Left kidney (tissue), 2 donors: Measurements from ENCODE around the gene FGF12. TPM values are rescaled to one million over a fixed set of nuclear protein-coding genes. Genes with fewer than 3 reads are reported as not detected.

ENCODE experiments used
- DNase-seq: peaks from one replicate; pipeline ENCODE4 v3.0.0-alpha.2; 2013
- polyA plus RNA-seq: library from polyadenylated mRNA; unstranded; fragments of 120-200 nt; gene quantifications from one replicate; pipeline ENCODE4 v1.2.1, GENCODE V29; 2013; ENCODE audit not compliant: insufficient read length

Gene FGF12
- polyA plus RNA-seq, 1 donor = 7.0 TPM

DNA sequence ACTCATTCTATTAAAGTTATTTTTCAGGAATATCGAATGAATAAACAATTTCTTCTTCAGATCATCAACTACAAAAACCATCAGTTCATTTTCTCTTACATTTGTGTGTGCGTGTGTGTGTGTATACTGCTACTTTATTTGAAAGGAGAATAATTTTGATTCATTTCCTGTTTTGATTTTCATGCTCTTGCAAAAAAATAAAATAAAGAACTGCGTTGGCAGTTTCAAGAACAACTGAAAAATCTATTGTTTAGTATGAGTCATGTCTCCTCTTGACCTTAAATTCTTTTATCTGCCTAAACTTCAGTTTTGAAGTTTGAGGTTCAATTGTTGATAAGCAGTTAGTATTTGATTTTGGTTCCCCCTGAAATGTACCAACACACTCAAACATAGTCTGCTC is 540.8 kb downstream of the FGF12 start:
- no peak for DNase-seq

DNA sequence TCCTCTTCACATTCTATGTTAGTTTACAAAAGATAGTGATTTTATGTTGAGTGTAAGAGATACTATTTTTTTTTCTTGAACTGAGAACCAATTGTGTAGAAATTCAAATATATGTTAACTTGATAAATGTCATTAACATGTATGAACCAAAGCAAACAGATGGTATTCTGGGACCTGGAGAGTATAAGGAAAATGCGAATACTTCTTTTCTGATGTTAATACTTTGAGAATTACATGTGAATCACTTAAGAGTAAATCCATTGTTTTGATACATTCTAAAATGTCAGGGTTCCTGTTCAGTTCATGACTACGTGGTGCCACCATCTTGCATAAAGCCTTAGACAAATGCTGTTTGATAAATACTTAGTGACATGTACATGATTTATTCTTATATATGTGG is 541.3 kb downstream of the FGF12 start:
- DNase-seq = no peak

DNA sequence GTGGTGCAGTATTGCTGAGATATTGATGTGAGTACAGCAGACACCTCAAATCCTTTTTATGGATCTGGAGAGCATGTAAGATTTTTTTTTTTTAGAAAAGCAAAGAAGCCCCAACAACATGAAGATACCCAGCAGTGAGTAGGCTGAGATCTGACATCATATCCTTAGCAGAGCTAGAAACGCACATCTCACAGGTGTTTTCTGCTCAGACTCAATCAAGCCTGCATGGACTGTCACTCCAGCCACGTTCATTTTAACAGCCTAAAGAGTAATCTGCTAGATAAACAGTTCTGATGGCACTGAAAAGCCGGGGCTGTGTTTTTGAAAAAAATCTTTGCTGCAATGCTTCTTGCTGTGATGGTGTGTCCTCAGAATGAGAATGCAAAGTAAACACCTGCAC is 544.2 kb downstream of the FGF12 start:
- no peak for DNase-seq

DNA sequence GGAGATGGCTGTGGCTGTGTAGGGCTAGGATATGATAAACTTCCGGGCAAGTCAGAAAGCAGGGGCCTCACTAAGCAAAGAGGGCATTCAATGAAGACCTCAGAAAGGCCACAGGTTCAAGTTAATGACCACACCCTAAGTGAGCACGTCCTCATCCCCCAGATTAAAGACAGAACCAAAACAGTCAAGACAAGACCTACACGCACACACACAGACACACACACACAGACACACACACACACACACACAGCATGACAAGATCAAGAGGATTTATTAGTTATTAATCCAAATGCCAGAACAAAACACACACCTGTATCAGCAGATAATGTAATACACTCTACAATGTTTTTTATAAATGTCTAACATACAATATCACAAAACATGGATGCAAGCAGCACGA is 546.2 kb downstream of the FGF12 start:
- no peak for DNase-seq

DNA sequence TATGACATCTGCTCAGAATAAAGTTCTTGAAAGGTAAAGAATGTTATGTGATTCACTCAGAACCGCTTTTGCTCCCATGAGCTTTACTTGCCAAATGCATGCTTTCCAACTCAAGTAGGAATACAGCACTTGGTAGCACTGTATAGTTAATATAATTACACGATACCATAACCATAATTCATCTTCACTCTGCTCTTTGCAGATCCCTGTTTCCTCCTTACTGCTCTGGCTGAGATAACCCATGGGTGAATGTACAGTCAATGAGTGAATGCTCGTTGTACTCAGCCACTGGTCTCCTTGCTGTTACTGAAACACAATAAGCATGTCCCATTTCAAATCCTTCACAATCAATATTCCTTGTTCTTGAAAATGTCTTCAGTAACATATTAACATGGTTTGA is 550.0 kb downstream of the FGF12 start:
- DNase-seq = no peak

DNA sequence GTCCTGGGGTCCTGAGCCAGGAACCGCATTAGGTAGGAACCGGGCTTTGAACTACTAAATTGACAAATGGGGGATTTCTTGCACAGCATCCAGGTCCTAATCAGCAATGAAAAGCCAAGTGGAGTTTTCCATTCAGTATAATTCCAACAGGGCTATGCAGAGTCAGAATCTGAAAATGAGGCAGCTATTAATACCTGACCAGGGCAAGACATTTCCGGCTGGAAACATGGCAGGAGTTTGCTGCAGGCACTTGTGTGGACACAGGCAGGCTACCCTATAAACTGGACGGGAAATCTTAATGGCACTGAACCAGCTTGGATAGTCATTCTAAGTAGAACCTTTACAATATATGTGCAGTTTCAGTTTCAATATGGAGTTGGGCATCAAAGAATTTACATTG is 553.1 kb downstream of the FGF12 start:
- no peak for DNase-seq

DNA sequence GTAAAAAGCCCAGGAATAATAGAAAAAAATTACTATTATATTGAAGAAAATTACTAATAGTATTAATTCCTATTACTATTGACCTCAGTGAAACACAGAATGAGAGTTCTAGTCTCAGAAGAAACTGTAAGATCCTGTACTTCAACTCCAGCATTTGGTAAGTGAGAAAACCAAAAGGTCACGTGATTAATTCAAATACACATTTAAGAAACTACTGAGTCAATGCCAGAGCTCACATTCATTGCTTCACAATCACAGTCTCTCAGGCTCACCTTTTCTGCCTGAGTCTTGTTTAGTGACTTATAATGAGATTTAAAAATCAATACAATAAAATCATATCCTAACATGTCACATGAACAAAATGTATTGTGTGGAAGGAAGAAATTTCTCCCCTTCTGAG is 556.1 kb downstream of the FGF12 start:
- DNase-seq = no peak

DNA sequence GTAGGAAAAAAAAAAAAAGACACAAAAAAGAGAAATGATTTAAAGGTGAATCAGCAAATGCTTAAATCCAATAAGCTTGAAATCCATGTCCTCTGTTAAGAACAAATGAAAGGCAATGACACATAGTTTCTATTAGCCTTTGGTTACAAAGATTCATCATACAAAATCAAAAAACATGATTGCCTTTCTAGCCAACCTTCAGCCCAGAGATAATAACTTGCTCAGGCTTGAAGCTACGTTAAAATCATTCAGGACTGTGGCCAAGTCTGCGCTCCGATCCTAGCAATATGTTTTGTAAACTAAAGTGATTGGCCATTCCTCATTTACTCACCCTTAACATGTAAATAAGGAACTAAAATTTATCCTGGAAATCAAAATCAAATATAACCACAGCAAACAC is 556.7 kb downstream of the FGF12 start:
- DNase-seq = no peak

DNA sequence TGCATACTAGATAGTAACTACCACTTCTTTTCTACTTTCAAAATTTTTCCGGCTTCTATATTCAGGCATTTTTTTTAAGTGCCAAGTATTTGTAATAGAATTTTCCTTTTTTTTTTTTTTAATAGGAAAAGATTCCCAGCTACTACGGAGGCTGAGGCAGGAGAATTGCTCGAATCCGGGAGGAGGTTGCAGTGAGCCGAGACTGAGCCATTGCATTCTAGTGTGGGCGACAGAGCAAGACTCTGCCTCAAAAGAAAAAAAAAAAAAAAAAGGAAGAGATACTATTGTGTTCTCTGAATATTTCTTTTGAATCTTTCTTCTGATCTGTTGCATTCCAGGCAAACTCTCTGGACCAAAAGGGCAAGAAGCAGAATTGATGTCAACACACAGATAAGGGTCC is 557.3 kb downstream of the FGF12 start:
- DNase-seq = no peak

DNA sequence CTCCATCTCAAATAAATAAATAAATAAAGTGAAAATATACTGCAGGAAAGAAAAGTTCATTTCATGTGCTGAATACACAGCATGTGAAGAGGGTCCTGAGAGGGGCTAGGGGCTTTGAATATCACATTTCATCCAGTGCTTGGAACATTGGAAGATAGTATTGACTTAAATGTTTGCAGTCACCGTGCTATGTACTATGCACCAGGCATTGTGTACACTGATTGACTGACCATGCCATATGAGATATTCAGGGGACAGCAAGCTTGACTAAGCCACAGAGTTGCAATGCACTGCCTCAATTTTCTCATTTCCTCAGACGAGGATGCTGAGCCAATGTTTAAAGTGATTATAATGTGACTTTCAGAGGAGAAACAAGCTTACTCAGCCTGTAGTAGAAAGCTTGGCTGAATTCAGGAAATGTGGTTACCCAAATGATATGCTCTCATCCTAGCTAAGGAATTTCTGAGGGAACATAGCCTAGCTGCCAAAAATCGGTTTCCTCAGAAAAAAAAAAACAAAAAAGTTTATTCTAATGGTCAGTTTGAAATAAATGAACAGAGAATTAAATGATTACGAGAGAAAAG is 557.9 kb downstream of the FGF12 start:
- DNase-seq = no peak

DNA sequence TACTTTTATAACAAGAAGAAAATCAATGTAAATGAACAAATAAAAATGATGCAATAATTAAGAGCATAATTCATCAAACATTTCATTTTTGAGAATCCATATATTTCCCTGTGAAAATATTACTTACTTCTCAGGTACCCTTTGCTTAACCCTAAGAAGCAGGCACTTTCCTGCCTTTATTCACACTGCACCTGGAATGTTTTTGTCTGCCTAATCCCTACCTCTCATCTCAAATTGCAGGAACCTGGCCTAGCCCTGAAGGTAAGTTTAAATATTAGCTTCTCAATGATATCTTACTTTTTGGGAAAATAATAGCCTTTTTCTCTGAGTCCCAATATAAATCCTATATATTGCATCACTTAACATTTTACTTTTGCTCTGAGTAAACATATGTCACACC is 559.1 kb downstream of the FGF12 start:
- no peak for DNase-seq

DNA sequence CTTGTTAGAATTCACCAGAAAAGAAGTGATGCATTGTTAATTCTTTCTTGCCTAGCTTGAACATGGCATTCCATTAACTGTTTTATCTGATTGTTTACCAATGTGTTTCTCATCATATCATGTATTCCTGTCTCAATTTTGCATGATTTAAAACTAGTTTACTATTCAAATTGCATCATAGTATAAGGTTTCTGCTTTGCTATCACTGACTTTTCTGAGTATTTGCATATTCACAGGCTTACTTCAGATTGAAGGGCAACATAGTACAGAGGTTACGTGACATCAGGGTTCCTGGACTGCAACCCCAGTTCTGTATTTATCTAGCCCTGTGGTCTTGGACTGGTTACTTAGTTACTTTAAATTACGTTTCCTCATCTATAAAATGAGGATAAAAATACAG is 561.8 kb downstream of the FGF12 start:
- DNase-seq = no peak

DNA sequence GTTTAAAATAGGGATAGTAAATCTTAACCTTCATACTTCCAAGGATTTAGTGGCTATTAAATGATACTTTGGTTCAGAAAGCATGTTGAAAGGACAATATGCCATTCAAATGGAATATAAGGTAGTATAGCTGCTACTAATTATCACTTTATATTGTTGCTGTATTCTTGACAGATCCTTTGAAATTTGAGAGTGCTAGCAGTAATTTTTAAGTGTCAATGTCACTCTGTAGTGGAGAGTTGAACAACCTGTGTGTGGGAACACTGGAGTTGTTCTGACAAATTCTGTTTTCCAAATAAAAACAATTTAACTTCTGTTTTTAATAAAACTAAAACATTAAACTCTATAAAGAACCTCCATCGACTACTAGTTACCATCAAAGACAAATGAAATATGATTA is 565.7 kb downstream of the FGF12 start:
- DNase-seq = peak; percentile 36

DNA sequence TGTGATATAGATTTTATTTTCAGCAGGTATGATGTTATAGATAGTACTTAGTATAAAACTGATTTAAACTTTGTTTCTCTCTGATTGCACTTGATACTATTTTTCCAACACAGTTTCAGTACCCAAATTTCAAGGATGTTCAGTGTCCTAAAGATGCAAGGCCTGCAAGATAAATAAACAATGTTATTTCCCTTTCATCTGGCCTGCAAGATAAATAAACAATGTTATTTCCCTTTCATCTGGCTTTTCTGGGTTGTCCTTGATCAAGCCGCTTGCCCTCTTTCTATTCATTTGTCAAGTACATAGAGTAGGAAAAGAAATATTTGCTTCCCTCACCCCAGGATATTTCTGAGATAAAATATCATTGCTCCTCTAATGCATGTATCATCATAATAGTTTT is 571.0 kb downstream of the FGF12 start:
- DNase-seq = no peak

DNA sequence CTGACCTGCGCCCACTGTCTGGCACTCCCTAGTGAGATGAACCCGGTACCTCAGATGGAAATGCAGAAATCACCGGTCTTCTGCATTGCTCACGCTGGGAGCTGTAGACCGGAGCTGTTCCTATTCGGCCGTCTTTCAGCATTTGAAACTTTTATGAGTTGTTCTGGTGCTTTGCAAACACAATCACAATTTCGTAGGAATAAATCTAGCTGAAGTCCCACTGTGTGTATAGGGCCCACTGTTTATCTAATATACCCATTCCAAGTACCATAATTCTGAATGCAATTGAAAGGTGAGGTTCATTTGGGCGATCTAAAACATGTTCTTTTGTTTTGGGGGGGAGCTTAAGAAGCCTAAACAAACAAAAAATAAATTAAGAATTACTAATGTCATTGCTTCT is 572.1 kb downstream of the FGF12 start:
- DNase-seq = no peak

DNA sequence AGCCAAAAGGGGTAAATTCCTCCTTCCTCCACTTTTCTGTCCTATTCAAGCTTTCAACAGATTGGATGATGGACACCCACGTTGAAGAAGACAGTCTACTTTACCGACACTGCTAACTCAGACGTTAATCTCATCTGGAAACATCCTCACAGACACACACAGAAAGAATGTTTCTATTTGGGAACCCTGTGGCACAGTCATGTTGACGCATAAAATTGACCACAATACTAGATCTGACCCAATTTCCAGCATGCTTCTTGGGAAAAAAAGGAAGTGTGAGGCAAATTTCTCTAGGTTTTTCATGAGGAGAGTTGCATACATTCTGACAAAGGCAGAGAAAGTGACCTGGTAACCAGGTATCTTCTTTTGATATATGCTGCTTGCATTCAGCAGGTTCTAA is 594.1 kb downstream of the FGF12 start:
- DNase-seq = no peak

DNA sequence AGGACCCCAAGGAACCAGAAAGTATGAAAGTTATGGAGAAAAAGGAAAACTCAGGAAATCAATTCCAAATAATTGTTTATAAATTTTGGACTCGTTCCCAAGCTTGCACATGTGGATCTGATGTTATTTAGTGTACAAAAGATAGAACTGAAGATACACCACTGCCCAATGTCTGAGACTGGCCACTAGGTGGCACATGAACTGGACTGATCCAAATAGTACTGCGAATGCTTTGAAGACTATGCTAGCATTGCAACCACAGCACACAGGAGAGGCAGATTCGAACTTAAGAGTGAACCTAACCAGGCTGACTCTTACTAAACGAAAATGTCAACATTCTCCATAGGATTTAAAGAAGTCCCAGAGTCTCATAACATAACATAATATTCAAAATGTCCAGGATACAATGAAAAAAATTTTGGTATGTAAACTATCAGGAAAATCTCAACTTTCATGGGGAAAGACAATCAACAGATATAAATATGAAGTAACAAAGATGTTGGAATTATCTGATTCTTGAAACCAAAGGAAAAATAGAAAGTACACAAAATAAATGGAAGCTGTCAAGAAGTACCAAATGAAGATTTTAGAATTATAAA is 596.7 kb downstream of the FGF12 start:
- no peak for DNase-seq

DNA sequence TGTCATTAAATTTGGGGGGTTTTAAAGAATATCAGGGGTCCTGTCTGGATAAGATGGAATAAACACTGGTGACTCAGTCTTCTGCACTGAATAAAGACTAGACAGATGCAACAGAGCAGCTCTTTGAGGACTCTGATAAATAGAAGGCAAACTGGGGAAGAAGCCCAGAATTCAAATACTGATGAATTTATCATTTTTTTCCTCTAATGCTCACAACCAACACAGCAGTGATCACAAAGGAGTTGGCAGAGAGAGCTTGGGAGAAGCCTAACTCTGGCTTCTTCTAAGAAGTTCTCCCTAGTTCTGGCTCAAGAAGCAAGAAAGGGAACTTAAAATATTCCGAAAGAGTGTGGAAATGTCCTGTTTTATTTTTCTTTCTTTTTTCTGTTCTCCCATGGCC is 597.8 kb downstream of the FGF12 start:
- no peak for DNase-seq

DNA sequence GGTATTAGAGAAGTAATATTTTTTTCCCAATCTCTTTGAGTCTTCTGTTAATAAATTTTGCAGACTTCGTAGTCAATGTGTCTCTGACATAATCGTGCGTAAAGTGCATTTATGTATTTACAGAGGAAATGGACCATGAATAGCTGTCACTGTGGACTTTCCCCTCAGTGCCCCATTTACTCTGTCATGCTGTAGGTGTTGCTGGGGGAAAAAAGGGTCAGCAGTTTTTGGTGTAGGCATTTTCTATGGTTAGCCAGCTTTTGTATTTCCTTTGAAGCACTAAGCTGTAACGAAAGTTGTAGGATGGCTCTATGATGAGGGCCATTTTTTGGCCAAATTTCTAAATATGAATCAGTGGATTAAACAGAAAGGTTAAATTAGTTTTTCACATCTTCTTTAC is 598.4 kb downstream of the FGF12 start:
- DNase-seq = no peak

DNA sequence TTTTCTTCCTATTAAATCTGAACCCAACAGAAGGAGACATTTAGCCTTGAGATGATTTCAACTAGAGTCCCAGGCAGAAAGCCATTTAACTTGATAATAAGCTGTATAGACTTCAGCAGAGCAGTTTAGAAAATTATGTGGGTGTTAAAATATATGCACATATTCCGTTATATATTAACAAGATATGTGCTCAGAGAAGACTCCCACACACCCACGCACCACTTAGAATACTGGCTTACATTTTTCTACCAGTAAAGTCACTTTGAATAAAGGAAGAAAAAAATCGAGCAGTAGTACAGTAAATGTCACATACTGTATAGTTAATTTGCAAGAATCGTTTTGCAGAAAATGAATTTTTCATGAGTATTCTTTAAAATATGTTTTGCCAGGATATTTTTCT is 599.3 kb downstream of the FGF12 start:
- no peak for DNase-seq

DNA sequence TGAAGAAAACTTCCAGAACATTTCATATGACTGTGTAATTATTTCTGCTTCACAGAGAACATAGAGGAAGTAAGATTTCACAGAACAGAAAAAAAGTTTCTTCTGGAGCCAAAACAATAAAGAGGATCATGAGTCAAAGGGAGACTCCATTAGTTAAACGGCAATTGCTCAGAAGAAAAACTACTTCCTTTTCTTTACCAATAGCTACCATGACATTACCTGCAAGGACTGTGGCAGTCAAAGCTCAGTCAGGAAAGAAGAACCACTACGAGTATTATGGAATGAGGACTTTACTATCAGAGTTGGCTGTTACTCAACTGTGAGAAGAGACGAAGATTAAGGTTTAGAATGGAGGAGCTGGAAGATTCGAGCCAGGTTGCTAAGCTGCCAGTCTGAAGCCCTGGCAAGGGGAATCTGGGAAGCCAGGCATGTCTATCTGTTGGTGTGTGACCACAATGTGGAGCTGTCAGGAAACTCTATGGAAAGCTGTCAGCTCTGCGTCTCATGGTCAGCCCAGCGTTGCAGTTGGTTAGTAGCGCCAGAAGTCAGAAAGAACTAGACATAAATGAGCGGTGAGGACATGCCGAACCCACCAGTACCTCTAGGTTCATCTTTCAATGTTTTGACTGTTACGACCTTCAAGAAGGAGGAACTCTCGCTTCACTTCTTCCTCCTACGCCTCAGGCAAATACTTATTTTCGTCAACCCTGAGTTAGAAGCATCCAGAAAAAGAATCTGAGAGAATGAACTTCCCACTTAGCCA is 604.3 kb downstream of the FGF12 start:
- no peak for DNase-seq

DNA sequence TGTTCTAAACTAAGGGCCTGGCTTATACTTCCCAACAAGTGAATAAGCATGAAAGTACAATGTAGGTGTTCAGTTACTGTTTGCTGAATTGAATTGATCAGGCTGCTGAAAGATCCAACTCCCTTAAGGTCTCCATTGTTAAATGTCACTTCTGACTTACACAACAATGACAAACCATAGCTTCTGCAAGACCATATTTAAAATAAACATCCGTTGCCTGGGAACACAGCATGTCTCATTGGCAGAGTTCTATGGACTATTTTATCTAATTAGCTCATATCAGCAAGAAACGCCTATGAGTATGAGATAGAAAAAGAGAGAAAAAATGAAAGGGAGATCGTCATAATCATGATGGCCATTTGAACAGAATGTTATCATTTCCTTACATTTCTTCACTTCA is 605.4 kb downstream of the FGF12 start:
- no peak for DNase-seq

DNA sequence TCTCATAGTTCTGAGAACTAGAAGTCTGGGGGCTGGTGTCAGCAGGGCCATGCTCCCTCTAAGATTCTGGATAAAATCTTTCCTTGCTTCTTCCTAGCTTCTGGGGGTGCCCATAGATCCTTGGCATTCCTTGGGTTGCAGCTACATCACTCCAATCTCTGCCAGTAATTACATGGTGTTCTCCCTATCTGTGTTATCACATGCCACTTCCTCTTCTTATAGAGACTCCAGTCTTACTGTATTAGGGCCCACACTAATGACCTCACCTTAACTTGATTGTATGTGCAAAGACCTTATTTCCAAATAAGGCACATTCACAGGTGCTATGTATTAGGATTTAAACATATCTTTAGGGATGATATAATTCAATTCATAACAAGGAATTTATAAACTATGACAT is 618.5 kb downstream of the FGF12 start:
- no peak for DNase-seq

DNA sequence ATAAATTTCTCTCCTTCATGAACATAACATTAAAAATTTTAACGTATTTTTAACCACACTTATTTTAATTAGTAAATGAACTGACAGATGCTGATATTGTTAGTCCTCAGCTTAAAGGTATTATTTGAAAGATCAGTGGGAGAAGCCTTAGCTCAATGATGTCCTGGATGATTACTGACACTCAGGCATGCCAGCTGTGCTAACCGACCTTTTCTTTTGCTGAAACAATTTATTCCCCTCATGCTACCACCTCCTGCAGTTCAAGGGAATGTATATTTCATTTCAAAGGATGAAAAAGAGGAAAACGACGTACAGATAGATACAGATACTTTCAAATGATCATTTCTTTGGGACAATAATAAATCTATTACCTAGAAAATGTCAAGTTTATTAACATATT is 620.8 kb downstream of the FGF12 start:
- DNase-seq = no peak
